Umbilical cord (tissue), 2 donors: ENCODE measurements around the gene GHRH. TPM values are rescaled to one million over a fixed set of nuclear protein-coding genes. Genes with fewer than 3 reads are reported as not detected.

Experiments
- DNase-seq: peaks from one replicate; pipeline ENCODE4 v3.0.0-alpha.2; 2015; ENCODE audit warnings: low spot score
- total RNA-seq: library from RNA; depleted of rRNA; stranded (reverse); fragments of >200 nt; gene quantifications from one replicate; pipeline ENCODE4 v1.2.3, GENCODE V29; 2014; ENCODE audit warnings: low replicate concordance; ENCODE audit not compliant: insufficient read depth

Gene GHRH
- total RNA-seq, 1 donor from 2014 or later = not detected

DNA sequence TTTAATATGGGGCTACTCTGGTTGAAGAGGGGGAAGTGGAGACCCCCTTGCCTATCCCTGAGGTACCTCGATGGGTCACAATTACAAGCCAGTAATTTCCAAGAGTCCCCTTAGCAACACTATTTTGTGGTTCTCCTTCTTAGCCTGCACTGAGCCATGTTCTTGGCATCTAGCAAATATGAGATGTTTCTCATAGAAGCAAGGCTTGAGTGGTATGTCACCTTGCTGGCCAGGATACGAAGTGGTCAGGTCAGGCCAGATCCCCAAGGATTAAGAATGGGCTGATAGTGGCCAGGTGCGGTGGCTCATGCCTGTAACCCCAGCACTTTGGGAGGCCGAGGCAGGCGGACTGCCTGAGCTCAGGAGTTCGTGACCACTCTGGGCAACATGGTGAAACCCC, 2.1 kb upstream of the GHRH start:
- DNase-seq = no peak

DNA sequence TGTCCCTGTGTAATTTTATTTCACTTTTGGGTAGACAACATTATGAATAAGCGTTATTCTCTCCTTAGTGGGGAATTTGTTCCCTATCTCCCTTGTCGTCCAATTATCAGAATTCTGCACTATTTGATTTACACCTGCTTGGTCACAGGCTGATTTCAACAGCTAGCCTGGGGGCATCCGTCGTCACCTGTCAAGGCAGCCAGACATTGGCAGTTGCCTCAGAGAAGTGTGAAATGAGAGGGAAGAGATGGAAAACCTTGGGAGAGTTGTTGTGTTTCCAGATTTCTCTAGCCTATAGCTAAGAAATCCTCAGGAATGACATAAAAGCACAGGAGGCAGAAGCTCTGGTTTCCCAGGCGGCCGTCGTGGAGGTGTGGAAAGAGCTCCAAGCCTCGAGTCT, 891 bp upstream of the GHRH start:
- no peak for DNase-seq

DNA sequence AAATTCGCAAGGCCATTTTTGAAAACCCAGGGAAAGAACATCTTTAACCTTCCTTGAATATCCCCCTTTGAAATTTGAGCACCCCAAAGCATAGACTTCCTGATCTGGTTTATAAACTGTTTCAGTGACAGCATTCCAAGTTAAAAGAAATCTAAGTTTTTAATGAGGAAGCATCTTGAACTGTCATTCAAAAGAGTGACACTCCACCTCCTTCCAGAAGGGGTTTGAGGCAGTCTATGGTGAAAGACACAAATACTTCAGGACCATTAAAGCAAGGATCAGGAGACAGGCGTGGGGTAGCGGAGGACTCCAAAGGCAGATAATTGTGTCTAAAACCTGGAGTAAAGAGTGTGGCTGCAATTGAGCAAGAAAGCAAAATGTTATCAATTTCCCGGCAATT, 691 bp downstream of the GHRH start:
- DNase-seq = no peak

DNA sequence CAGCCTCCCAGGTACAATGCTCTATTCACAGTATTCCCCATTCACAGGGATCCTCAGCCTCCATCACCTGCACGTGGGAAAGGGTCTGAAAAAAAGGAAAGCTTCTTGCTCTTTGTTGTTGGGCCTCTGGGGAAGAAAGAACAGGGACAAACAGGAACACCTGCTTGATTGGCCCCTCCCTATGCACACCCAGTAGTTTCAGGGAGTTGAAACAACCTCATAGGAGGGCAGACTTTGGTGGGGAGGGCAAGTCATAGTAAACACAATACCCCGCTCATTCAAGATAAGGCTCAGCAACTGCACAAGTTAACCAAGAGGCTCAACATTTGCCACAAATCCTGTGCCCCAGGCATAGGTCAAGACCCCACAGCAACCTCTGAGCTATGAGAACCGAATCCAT, 1.7 kb downstream of the GHRH start:
- DNase-seq = no peak

DNA sequence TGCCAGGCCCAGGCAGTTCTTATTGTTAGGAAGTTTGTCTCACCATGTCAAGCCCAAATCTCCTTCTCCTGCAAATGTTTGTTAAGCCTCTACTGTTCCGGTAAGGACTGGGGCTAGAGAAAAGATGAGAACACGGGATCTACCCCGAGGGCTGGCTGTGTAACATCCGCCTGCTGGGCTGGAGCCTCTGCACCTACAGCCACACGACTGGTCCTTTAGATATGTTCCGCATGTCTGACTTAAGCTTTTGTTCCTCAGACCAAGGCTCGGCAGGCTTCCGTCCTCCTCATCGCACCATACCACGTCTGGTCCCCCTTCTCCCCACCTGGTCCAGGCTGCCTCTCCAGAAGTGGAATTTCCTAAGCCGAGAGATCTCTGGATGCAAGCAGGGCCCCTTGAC, 2.6 kb downstream of the GHRH start:
- DNase-seq = peak; percentile 53

DNA sequence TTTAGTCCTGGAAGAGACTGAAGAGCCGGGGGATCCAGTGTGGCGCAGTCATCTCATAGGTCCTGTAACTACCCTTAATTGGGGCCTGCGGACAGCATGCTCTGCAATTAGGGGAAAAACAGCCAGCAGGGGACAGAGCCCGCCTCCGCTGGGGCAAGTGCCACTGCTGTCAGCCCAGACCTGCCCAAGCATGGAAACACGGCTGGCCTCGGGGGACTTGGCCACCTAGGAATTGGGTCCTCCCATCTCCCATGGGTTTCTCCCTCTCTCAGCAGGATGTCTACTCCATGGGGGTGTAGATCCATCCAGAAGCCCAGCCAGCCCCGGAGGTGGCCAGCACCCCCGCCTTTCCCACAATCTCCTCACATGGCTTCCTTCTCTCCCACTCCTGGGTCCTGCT, 3.6 kb downstream of the GHRH start:
- no peak for DNase-seq

DNA sequence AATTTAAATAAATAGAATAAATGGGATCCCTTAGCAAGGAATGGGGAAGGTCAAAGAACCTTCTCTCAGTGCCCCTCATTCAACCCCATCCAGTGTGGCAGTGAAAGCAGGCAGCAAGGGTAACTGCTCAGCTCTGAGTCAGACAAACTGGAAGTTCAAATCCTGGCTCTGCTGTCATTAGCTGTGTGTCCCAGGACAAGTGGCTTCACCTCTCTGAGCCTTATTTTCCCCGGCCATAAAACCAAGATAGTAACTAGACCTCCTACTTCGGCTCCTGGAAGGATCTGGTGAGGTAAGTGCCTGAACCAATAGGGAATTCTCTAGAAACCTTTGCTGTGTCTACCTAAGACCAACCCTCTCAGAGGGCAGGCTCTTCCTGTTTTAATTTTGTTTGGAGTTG, 4.1 kb downstream of the GHRH start:
- DNase-seq = no peak

DNA sequence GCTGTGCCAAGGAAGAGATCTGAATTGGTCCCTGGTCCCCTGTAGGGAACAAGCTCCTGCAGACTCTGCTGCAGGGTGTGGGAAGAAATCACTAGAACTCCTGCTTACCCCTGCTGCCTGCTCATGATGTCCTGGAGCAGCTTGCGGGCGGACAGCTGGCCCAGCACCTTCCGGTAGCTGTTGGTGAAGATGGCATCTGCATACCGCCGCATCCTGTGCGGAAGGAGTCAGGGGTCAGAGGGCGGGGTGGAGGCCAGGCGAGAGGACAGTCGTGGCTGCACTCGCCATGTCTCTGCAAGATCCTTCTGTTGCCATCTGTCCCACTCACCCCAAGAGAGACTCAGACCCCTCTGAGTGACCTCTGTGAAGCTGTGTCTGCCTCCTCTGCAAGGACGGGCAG, 5.3 kb downstream of the GHRH start:
- no peak for DNase-seq

DNA sequence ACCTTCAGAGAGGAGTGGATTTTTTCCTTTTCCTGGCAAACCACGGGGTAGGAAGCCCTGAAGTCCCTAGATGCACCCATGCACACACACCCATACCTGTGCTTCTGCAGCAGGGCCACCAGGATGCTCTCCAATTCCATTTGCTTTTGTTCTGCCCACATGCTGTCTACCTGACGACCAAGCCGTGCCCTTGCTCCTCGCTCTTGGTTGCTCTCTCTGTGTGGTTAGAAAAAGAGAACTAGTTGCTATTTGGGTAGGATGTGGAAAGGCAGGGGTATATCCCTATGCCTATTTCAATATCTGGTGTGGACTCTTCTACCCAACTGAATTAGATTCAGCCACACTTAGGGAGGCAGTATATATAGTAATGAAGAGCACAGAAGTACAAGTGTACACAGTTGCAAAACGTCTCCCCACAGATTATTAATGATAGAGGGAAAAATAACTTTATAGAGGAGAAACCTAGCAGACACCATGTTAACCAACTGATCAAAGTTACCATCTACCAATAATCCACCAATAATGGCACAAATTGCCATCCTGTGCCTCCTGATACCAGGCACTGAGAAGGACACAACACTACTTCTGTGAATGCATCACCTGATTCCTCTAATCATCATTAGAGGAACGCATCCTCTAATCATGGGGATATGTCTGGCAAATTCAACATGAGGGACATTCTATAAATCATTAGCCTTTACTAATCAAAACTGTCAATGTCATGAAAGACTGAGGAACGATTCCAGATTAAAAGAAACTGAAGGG, 7.3 kb downstream of the GHRH start:
- no peak for DNase-seq

DNA sequence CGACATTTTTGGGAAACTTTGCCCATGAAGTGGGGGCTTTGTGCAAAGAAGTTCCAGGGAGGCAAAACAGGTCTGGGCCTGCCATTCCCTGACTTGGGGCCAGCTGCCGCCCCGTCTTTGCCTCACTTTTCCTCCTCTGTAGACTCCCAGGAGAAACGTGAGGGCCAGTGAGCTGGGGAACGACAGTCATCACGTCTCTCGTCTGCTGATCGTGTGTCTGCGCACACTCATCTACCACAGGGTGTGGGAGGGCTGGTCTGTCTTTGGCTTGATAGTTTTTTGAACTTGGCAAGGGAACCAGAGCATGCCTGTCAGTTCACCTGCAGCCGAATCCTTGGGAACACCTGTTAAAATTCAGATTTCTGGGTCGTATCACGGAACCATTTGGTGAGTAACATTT, 8.5 kb downstream of the GHRH start:
- no peak for DNase-seq

DNA sequence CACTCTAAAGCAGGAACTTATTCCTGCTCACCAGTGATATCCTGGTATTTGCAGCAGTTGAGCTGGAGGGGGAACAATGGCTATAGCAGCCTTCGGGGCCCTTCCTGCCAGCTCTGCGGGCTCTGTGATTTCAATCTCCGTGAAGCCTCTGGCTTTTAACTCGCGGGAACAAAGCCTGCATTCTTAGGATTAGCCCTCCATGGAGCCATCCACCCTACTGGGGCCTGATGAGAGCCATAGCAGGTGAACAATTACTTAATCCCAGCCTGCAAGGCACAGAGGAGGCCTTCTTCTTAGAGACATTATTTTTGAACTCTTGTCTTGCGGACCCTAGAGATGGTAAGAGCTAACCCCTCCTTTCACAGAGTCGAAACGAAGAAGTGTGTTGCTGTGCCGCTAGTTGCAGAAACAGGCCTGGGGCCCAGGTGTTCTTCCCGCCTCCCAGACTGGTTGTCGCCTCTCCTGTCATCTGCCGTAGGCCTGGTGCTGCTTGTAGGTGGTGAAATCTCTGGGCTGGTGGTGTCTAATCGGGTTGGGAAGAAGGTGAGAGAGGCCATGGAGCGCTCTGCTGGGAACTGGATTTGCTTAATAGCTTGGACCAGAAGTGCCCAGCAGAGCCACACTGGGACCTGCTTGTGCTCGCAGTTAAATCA, 9.7 kb downstream of the GHRH start:
- no peak for DNase-seq

DNA sequence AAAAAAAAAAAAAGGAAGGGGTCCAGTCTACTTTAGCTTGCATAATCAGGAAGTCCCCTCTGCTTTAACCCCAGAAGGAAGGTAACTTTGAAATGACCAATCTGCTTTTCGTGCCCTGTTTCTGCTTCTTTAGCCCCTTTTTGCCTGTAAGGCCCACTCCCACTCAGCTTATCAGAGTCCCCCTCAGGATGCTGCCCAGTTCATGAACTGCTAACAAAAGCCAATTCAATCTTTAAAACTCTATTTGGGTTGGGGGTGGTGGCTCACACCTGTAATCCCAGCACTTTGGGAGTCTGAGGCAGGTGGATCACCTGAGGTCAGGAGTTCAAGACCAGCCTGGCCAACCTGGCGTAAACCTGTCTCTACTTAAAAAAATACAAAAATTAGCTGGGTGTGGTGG, 12.3 kb downstream of the GHRH start:
- DNase-seq = no peak

DNA sequence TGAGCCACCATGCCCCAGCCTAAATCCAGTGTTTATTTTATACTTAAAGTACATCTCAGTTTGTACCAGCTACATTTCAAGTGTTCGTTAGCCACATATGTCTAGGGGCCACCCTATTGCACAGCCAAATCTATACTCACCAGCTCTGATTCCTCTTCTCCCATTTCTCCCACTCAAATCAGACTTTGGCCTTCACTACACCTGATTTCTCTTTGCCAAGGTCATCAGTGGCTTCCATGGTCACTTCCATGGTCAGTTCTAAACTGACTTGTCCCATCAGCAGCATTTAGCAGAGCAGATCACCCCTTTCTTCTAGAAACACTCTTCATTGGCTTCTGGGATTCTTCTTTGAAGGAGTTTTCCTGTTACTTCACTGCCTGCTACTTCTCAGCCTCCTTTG, 14.1 kb downstream of the GHRH start:
- DNase-seq = no peak

DNA sequence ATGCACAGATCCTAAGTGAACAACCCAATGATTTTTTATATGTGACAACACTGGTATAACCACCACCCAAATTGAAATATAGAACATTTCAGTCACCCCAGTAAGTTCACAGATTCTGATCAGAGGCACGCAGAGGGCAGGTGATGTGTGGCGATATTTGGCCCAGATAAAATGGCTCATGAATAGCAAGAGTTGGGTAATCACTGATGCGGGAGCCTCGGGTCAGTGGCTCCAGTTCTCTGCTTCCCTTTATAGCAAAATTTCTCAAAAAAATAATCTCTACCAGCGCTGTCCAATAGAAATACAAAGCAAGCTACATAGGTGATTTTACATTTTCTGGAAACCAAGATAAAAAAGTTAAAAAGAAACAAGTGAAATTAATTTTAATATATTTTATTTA, 14.9 kb downstream of the GHRH start:
- DNase-seq = no peak

DNA sequence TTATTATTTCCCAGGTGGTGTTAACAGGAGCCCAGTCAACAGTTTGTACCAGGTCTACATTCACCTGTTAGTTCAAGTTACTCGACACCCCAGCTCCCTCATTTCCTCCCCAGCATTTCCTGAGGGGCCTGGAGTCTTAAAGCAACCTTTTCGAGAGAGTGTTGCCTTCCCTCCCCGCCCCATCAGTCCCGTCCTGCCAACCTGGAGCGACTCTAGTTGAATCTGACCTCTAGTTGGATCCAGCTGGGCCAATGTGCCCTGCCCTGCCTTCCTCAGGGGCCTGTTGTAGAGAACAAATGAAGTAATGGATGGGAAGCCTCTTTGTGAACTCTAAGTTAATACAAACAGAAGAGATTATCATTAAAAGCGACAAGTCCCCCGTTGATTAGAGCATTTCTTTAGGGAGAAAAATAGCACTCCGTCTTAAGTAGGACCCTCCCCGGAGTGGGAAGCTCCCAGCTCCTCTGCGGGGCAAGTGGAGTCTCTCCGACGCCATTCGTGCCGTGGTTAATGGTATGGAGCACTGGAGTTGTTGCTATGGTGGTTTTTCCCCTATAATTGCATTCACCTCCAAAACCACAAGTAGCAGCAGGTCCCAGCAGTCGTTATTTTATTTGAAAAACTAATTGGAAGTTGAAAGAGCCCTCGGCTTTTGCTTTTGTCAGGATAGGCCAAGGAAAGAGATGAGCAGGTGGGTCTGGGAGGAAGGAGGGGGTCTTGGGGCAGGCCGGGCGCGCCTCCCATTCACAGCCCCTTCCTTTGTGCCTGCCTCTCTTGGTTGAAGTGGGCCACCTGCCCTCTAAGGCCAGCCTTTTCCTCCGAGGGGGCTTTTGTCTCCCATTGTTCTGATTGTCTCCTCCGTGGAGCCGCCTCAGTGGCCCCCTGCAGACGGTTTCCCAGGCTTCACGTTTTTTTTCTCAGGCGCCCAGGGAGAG, 16.1 kb downstream of the GHRH start:
- DNase-seq = no peak

DNA sequence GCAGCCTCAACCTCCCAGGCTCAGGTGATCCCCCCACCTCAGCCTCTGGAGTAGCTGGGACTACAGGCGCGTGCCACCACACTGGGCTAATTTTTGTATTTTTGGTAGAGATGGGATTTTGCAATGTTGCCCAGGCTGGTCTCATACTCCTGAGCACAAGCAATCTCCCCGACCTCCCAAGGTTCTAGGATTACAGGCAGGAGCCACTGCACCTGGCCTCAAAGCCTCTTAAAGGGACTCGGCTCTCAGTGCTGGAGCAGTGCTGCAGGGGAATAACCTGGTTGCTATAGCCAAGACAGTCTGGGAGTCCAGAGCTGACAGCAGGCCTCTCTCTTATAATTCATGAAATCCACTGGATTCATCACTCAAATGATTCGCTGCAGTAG, 17.0 kb downstream of the GHRH start:
- no peak for DNase-seq

DNA sequence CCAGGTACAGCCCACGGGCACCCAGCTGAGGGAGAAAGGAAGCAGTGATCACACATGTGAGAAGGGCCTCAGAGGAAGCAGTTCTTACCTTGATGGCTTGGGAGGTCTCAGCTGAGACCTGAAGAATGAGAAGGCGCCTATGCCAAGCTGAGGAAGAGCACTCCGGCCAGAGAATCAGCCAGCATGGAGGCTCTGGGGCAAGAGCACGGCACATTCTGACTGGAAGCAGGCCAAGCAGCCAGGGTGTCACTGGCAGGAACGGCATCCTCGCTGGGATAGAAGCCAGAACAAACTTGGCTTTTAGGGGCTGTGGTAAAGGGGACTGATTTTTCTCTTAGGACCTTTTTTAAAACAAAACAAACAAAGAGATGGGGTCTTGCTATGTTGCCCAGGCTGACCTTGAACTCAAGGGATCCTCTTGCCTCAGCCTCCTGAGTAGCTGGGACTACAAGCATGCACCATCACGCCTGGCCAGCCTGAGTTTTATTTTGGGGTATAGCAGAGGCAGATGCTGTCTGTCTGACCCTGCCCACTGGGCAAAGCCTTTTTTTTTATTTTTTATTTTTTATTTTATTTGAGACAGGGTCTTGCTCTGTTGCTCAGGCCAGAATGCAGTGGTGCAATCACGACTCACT, 17.6 kb downstream of the GHRH start:
- DNase-seq = no peak

DNA sequence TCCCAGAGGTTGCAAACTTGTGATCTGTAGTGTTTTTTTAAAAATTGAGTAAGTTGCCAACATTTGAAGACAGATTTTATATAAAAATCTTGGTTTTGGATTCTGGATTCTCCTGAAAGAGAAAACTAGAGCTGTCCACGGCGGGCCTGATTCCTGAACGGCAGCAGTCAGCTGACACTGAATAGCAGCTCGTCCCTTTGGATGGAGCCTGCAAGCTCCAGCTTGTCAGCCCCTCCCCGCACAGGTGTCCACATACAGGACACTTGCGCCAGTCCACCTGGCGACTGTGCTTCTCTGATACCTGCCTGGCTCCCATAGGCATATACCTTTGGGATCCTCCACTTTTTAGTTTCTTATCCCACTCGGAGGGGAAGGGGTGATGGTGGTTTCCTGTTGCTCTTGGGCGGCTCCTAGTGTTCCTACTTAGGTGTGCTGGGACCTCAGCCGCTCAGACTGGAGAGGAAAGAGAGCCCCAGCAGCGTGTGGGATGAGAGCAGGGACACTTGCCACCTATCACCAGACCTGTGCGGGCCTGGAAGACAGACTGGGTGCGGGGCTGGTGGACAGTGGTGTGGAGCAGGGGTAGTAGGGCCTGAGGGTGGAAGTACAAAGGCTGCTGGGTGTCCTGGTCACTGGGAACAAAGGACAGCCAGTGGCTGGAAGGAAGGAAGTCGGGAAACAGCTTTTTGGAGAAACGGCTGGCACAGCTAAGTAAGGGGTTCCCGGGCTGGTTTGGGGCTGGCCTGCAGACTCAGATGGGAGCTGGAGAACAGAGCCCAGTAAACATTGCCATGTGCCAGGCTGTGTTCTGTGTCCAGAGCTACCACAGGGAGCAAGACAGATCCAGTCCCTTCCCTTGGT, 18.3 kb downstream of the GHRH start:
- DNase-seq = no peak

DNA sequence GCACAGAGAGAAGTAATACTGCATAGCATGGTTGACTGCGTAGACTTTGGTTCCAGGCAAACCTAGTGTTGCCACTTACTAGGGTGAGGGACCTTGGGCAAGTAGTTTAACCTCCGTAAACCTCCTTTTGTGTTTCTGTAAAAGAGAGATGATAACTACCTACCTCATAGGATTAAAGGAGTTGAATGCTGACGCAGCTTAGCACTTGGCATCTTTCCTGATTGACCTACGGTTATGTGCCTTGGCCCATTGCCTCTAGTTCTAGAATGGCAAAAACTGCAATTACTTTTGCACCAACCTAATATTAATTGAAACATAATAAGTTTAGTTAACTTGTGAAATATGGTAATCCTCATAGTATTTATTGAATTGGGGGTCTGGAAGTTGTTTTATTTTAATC, 19.1 kb downstream of the GHRH start:
- no peak for DNase-seq

DNA sequence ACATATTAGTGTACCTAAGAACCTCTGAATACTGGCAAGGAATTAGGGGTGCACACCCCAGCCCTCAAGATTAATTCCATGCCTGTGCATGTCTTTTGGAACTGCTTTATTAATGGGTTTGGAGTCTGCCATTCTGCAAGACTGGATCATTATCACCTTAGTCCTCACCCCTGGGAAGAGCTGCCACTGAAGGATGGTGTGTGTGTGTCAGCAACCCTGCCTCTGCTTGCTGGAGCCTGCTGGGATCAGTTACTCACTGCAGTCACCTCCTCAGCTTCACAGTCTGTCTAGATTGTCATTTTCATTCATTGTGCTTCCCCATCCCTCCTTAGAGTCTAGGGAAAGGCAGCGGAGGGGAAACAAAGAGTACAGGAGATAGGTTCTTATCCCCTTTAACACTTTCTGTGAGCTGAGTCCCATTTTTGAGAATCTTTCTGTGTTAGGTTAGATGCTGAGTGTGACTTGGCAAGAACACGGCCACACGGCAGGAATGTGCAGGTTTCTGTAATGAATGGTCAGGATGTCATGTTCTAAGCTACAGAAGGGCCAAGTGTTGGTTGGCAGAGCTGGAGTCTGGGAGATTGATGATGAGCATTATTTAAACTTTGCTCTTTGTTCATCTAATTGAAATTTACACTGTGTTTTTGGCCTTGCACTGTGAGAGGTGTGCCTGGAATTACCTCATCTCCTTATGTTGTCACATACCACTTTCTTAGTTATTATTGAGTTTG, 21.1 kb downstream of the GHRH start:
- no peak for DNase-seq
